ENCODE measurements around the gene FFAR2.

- TF ChIP-seq, protein P1, sequence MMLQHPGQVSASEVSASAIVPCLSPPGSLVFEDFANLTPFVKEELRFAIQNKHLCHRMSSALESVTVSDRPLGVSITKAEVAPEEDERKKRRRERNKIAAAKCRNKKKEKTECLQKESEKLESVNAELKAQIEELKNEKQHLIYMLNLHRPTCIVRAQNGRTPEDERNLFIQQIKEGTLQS (IDR thresholded peaks at IDR 0.05) = no peak
- TF ChIP-seq CEBPB (IDR thresholded peaks at IDR 0.05; ENCODE audit: low read depth) (no peak), EZH2 (IDR thresholded peaks at IDR 0.05) (no peak), POLR2A (IDR thresholded peaks at IDR 0.05; ENCODE audit: borderline replicate concordance, extremely low read depth, insufficient read depth, insufficient read length) (no peak), SP1 (IDR thresholded peaks at IDR 0.05; ENCODE audit: low read depth) (no peak), FOSL1 (IDR thresholded peaks at IDR 0.05; ENCODE audit: low read depth) (no peak)
- TF ChIP-seq, protein P2, sequence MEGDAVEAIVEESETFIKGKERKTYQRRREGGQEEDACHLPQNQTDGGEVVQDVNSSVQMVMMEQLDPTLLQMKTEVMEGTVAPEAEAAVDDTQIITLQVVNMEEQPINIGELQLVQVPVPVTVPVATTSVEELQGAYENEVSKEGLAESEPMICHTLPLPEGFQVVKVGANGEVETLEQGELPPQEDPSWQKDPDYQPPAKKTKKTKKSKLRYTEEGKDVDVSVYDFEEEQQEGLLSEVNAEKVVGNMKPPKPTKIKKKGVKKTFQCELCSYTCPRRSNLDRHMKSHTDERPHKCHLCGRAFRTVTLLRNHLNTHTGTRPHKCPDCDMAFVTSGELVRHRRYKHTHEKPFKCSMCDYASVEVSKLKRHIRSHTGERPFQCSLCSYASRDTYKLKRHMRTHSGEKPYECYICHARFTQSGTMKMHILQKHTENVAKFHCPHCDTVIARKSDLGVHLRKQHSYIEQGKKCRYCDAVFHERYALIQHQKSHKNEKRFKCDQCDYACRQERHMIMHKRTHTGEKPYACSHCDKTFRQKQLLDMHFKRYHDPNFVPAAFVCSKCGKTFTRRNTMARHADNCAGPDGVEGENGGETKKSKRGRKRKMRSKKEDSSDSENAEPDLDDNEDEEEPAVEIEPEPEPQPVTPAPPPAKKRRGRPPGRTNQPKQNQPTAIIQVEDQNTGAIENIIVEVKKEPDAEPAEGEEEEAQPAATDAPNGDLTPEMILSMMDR (IDR thresholded peaks at IDR 0.05 in 2 of 3, conservative IDR thresholded peaks at IDR 0.05 in 1 of 3; ENCODE audit: borderline replicate concordance in 1 of 3, insufficient read depth in 1 of 3, low read depth in 2 of 3, low read length in 2 of 3) = no peak
- TF ChIP-seq, protein P3, sequence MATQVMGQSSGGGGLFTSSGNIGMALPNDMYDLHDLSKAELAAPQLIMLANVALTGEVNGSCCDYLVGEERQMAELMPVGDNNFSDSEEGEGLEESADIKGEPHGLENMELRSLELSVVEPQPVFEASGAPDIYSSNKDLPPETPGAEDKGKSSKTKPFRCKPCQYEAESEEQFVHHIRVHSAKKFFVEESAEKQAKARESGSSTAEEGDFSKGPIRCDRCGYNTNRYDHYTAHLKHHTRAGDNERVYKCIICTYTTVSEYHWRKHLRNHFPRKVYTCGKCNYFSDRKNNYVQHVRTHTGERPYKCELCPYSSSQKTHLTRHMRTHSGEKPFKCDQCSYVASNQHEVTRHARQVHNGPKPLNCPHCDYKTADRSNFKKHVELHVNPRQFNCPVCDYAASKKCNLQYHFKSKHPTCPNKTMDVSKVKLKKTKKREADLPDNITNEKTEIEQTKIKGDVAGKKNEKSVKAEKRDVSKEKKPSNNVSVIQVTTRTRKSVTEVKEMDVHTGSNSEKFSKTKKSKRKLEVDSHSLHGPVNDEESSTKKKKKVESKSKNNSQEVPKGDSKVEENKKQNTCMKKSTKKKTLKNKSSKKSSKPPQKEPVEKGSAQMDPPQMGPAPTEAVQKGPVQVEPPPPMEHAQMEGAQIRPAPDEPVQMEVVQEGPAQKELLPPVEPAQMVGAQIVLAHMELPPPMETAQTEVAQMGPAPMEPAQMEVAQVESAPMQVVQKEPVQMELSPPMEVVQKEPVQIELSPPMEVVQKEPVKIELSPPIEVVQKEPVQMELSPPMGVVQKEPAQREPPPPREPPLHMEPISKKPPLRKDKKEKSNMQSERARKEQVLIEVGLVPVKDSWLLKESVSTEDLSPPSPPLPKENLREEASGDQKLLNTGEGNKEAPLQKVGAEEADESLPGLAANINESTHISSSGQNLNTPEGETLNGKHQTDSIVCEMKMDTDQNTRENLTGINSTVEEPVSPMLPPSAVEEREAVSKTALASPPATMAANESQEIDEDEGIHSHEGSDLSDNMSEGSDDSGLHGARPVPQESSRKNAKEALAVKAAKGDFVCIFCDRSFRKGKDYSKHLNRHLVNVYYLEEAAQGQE (IDR thresholded peaks at IDR 0.05; ENCODE audit: low read depth) = no peak
These were observed 1.4 kb downstream of the FFAR2 start for GRCh38 chr19:35449359-35450043.
